Psoas muscle (tissue), 8 donors: ENCODE results near the gene ASPSCR1. TPM values are rescaled to one million over a fixed set of nuclear protein-coding genes. Genes with fewer than 3 reads are reported as not detected.

Experiments used
- ATAC-seq, 4 donors: fragments of 200-7000 bp; cut with Tn5 transposase; one replicate each; pipeline ENCODE4 v1.9.1; 2020; ENCODE audit warnings: moderate library complexity in 3 of 4, mild to moderate bottlenecking in 2 of 4
- DNase-seq, 2 donors: peaks; one replicate each; pipeline ENCODE4 v3.0.0-alpha.2; 2020
- H3K27ac ChIP-seq: fragments of 200-600 bp; one replicate; pipeline ENCODE4 v1.8.0; 2022
- H3K27me3 ChIP-seq, 3 donors: fragments of 200-600 bp in 1 of 3; one replicate each; pipeline versions ENCODE4 v1.6.1 to v1.8.0; 2013 to 2022; ENCODE audit warnings: low read length in 2 of 3, mild to moderate bottlenecking in 2 of 3, moderate library complexity in 1 of 3; ENCODE audit not compliant: insufficient read depth in 3 of 3
- H3K36me3 ChIP-seq, 2 donors: fragments of 200-600 bp in 1 of 2; one replicate each; pipeline versions ENCODE4 v1.6.1 to v1.8.0; 2013 to 2022; ENCODE audit warnings: low read depth in 1 of 2, mild to moderate bottlenecking in 1 of 2, moderate library complexity in 1 of 2; ENCODE audit not compliant: insufficient read depth in 1 of 2
- H3K4me1 ChIP-seq: fragments of 200-600 bp; one replicate; pipeline ENCODE4 v1.8.0; 2022
- H3K4me3 ChIP-seq: fragments of 200-600 bp; one replicate; pipeline ENCODE4 v1.8.0; 2022; ENCODE audit warnings: mild to moderate bottlenecking
- H3K9me3 ChIP-seq: fragments of 200-600 bp; one replicate; pipeline ENCODE4 v1.8.0; 2022
- CTCF ChIP-seq: fragments of 200-600 bp; IDR thresholded peaks from one replicate; pipeline ENCODE4 v1.8.0; 2022; ENCODE audit warnings: antibody characterized with exemption
- WGBS, 3 donors: extraction: QIAGEN DNeasy Blood & Tissue Kit; methylation state at CpG; one replicate each; pipeline versions ENCODE4 v1.1.6 to v1.1.7; 2013; 5-methylcytosine and 5-hydroxymethylcytosine counted together
- intact Hi-C, 2 donors: fragments of 100-400 bp; cut with DNase I; formaldehyde crosslinking; loops; one replicate each; pipeline versions ENCODE4 v1.11.0 to v1.14.2; 2022
- polyA plus RNA-seq, 3 donors: library from polyadenylated mRNA; stranded (reverse); fragments of 200-250 nt; gene quantifications; one replicate each; pipeline ENCODE4 v1.2.3, GENCODE V29; 2013
- total RNA-seq, 4 donors: library from RNA; stranded (reverse); fragmentation: NEBNext Ultra II Directional in 2 of 4; extraction: Animal tissue kit (Norgen Biotek cat#: 25700) in 2 of 4; gene quantifications; one replicate each; pipeline versions ENCODE4 v1.2.1 to v1.2.4, GENCODE V29; 2021 to 2023
- donor health status: healthy with polysubstance abuse.
- donor health status: DM: no; HTN: no; CAD: no; lungs with moderate emphysema.
- donor health status: Bipolar disorder and iron deficiency.
- donor health status: healthy.
- donor health status: DM: yes; HTN: yes; CAD: no.
- donor health status: DM: no; HTN: no; CAD: no.
- donor health status: DM: no; HTN: no; CAD: no.
- donor health status: DM: yes; HTN: yes; CAD: no.

ASPSCR1 gene
- total and polyA plus RNA-seq, 7 donors, result 27.7 to 37.4 (median 33.0) TPM

GRCh38 chr17:81954131-81955057 is 23.0 kb upstream of the ASPSCR1 start:
- DNase-seq (no peak), ATAC-seq (no peak)
- Histone ChIP-seq H3K4me3 (no peak overlapping the region), H3K27me3 (peaks cover 0 to 6% (median 0%) of the 10 kb centered on the region in 3 donors), H3K4me1 (peaks cover 7% of the 10 kb centered on the region), H3K9me3 (no peaks in the 10 kb centered on the region), H3K27ac (no peak overlapping the region), H3K36me3 (no peaks in the 10 kb centered on the region)
- 73 to 74% (median 74%) methylated on average over 18 to 19 of the region's 19 CpGs for WGBS, 3 donors
- intact Hi-C loops, result no loop called here
- TF ChIP-seq CTCF, result no peak

GRCh38 chr17:81955058-81955681 is 22.3 kb upstream of the ASPSCR1 start:
- no peaks in the 10 kb centered on the region for H3K9me3 ChIP-seq
- no peak for ATAC-seq
- H3K27me3 ChIP-seq, result peaks cover 0 to 11% (median under 1%) of the 10 kb centered on the region in 3 donors
- no peaks in the 10 kb centered on the region for H3K36me3 ChIP-seq
- no peak for DNase-seq
- H3K4me1 ChIP-seq, result peaks cover 12% of the 10 kb centered on the region
- intact Hi-C loops, result no loop called here
- H3K27ac ChIP-seq, result no peak overlapping the region
- no peak for TF ChIP-seq CTCF
- WGBS, 3 donors, result 91 to 92% (median 92%) methylated on average over 24 to 26 of the region's 26 CpGs
- no peak overlapping the region for H3K4me3 ChIP-seq

GRCh38 chr17:81955756-81956544 is 21.5 kb upstream of the ASPSCR1 start:
- Histone ChIP-seq H3K27me3 (peaks cover 0 to 16% (median 3%) of the 10 kb centered on the region in 3 donors), H3K4me3 (no peak overlapping the region), H3K9me3 (no peaks in the 10 kb centered on the region), H3K36me3 (no peaks in the 10 kb centered on the region), H3K27ac (no peak overlapping the region), H3K4me1 (peaks cover 15% of the 10 kb centered on the region)
- intact Hi-C loops, result no loop called here
- DNase-seq, result no peak
- ATAC-seq, result no peak
- TF ChIP-seq CTCF, result no peak
- WGBS, 3 donors, result 77 to 78% (median 78%) methylated on average over 10 to 13 of the region's 13 CpGs

GRCh38 chr17:81956607-81957589 is 20.5 kb upstream of the ASPSCR1 start:
- peaks cover 15% of the 10 kb centered on the region for H3K4me1 ChIP-seq
- intact Hi-C loops, result no loop called here
- 83 to 84% (median 84%) methylated on average over 45 of the region's 45 CpGs for WGBS, 3 donors
- H3K36me3 ChIP-seq, result no peaks in the 10 kb centered on the region
- TF ChIP-seq CTCF, result no peak
- peaks cover 0 to 22% (median 3%) of the 10 kb centered on the region in 3 donors for H3K27me3 ChIP-seq
- no peak overlapping the region for H3K27ac ChIP-seq
- H3K9me3 ChIP-seq, result no peaks in the 10 kb centered on the region
- H3K4me3 ChIP-seq, result no peak overlapping the region
- DNase-seq (no peak), ATAC-seq (no peak)
